HG03280 (cell line): Measurements from ENCODE around the gene MAP3K5.
"Not testable (repeated sequence)": the region's sequence is repeated elsewhere in the genome, so short reads cannot be mapped to it uniquely, and the experiment has no call there.

Experiments used
- ATAC-seq: cut with Tn5 transposase; IDR thresholded peaks from one replicate; pipeline ENCODE4 v1.9.1; 2021; ENCODE audit warnings: mild to moderate bottlenecking, moderate library complexity; ENCODE audit not compliant: unreplicated experiment

The MAP3K5 gene

DNA sequence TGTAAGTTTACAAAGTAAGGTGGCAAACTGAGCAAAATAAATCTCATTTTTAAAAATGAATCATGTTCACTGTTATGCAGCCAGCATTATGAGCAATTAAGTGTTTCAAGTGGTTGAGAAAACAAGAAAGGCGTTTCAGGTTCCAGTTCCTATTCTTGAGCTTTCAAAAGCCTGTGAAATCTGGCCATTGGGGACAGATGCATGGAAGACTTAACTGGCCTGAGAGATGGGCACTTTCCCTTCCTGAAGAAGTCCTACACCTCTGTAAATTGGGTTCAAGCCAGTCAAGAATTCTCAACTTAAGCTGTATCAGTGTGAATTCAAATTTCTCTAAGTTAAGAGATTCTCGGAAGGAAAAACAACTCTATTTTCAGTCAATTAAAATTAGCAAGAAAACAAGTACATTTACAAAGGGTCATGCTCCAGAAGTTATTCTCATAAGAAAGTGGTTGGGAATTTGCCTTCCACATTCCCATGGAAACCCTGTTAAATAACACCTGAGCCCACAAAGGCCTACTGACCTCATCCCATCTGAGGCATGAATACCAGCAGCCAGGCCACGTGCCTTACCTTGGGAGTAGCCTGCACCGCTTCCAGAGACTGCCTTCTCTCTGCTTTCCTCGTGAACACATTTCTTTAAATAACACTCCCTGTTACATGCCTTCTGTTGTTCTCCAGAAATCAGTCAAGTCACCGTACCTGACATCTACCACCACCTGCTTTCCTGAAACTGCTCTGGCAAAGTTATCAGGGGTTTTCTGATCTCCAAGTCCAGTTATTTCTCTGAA, 19.4 kb downstream of the MAP3K5 start:
- ATAC-seq, result peak; percentile 59

DNA sequence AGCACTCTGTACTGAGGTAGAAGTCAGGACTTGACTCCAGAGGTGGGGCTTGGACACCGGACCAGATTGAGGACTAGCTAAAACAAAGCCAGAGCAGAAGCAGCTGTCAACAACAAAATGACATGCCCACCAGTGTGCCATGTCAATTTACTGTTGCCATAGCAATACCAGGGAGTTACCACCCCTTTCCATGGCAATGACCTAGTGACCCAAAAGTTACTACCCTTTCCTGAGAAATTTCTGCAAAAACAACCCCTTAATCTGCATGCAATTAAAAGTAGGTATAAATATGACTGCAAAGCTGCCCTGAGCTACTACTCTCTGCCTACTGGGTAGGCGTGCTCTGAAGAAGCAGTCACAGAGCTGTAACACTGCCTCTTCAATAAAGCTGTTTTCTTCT, 21.0 kb downstream of the MAP3K5 start:
- no peak for ATAC-seq

DNA sequence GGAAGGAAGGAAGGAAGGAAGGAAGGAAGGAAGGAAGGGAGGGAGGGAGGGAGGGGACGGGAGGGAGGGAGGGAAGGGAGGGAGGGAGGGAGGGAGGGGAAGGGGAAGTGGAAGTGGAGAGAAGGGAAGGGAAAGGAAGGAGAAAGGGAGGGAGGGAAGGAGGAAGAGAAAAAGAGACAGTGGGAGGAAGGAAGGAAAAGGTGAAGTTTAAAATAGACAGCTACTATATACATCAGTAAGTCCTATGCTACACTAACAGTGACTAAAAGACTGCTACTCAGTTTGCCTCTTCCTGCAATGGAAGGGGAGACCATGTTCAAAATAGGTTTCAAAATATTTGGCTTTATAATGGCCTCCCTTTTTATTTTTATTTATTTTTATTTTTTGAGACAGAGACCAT, 22.5 kb downstream of the MAP3K5 start:
- no peak for ATAC-seq

DNA sequence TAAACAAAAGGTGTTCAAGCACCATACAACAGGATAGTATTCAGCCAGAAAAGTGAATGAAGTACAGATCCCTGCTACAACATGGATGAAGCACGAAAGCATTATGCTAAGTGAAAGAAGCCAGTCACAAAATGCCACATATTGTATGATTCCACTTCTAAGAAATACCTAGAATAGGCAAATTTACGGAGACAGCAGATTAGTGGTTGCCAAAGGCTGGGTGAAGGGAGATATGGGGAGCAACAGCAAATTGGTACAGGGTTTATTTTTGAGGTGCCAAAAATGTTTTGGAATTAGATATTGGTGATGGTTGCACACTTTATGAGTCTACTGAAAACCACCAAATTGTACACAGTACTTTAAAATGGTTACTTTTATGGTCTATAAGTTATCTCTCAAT, 23.2 kb downstream of the MAP3K5 start:
- no peak for ATAC-seq

GRCh38 chr6:136767570-136768309, 24.5 kb downstream of the MAP3K5 start:
- no peak for ATAC-seq

DNA sequence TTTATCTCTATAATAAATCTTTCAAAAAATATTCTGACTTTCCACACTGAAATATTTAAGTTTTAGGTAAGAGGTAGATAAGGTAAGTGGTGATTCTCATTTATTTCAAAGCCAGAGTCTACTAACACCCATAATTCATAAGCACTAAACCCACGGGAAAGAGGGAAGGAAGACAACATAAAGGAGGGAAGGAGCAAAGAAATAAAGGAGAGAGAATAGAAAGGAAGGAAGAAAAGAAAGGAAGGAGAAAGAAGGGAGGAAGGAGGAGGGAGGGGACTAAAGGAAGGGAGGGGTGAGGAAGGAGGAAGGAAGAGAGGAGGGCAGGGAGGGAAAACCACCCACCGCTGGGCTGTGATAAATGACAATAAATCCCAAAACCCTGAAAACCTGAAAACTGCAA, 25.2 kb downstream of the MAP3K5 start:
- ATAC-seq, result no peak

- ATAC-seq, result no peak
These were observed 26.0 kb downstream of the MAP3K5 start for GRCh38 chr6:136766274-136766673.

GRCh38 chr6:136764517-136764993, 27.7 kb downstream of the MAP3K5 start:
- peak; percentile 43 for ATAC-seq

DNA sequence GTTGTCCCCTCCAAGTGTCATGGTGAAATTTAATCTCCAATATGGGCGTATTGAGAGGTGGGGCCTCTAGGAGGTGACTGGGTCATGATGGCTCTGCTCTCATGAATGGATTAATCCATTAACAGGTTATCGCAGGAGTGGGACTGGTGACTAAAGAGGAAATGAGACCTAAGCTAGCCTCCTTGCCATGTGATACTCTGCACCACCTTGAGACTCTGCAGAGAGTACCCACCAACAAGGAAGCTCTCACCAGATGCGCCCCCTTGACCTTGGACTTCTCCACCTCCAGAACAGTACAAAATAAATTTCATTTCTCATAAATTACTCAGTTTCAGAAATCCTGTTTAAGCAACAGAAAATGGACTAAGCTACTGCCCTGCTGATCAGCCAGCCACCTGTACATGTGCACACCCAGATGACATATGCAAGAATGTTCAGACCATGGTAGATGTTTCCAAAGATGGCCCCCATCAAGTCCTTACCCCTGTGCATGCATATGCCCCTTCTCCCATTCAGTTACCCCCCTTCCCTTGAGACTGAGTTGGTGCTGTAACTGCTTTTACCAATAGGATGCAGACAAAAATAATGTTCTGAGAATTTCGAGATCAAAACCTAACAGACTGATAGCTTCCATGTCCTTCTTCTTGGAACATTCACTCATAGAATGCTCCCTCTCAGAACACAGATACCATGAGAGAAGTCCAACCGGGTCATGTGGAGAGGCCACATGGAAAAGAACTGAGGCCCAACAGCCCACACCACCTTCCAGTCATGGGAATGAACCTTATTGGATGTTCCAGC, 28.4 kb downstream of the MAP3K5 start:
- peak; percentile 40 for ATAC-seq

DNA sequence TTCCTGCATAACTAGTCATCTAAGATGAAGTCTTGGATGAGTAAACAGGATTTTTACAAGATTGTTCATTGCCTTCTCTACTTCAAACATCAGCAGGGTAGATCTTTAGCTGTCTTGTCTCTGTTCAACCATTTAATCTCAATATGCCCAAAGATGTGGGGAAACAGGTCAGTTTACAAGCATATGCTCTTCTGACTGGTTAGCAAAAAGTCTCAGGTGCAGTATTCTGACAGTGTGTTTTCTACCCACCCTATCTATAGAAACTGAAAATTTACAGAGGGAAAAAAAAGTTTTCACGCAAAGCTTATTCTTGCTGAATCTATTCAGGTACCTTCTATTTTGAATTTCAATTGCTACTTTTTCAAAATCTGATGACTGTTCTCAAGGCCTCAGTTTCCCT, 29.0 kb downstream of the MAP3K5 start:
- peak; percentile 33 for ATAC-seq

DNA sequence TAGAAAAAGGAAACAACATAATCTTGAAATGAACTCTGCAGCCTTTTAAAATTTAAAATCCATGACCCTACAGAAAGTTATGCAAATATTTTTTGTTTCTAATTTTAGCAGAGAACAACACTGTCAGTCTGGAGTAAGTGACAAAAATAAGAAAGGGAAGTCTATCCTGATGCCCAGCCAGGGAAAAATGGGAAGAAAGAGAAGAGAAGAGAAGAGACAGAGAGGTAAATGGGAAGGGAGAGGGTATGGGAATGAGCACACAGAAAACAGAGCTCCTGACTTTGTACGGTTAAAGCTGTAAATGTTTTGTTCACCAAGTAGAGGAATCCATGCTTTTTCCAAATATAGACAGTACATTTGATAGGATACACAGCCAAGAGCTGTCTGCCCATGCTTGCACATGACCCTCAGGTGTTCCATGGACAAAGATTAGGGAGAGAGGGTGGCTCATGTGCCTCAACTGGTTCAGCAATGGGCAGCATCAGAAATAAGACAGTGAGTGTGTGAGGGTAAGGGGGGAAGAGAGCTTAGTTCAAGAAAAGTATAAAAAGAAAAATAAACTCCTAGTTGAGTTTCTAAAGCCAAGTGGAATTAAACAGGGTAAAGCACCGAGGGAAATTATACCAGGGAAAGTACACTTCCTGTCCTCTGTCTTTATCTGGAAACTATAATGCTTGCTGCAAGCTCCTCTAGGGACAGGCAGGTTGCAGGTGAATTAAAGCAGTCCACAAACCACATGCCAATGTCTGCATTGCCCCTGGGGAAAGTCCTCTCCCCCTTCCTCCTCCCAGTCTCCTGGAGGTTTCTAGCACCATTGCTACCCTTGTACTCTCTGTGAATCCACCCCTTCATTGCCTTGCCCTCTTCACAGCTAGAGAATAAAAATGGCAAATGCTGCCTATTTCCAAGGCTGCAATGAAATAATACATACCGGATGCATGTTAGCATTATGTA, 30.0 kb downstream of the MAP3K5 start:
- ATAC-seq, result no peak

DNA sequence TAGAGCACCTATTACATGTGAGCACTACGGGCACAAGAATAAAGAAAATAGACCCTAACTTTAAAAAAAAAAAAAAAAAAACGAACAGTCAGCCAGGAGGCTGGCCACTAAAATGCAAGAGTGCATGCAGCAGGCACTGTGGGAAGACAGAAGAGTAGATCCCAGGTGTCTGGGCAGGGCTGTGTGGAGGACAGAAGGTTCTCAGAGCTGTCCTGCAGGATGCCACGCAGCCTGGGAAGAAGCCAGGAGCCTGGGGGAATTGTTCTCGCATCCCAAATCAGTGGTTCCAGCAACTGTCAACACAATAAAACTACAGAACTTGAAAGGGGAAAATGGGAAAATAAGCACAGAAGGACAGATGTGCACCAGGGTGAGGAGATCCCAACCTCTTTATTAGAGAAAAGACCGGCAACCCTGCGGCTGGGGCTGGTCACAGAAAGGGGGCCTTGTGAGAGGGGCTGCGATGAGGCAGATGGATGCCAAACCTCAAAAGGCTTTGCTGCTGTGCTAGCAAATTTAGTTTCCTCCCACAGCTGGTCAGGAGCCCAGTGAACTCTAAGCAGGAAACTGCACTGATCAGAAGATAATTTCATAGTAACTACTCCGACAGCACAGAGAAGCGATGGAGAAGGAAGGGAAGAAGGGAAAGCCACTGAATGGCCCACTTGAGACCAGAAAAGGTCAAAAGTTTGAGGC, 30.9 kb downstream of the MAP3K5 start:
- ATAC-seq, result no peak

DNA sequence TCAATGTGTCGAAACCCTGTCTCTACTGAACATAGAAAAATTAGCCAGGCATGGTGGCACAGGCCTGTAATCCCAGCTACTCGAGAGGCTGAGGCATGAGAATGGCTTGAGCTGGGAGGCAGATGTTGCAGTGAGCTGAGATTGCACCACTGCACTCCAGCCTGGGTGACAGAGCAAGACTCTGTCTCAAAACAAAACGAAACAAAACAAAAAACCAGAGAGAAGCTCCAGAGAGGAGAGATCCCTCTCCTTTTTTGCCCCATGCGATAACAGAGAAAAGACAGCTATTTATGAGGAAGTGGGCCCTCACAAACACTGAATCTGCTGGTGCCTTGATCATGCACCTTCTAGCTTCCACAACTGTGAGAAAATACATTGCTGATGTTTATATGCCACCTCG, 31.5 kb downstream of the MAP3K5 start:
- not testable (repeated sequence) for ATAC-seq

DNA sequence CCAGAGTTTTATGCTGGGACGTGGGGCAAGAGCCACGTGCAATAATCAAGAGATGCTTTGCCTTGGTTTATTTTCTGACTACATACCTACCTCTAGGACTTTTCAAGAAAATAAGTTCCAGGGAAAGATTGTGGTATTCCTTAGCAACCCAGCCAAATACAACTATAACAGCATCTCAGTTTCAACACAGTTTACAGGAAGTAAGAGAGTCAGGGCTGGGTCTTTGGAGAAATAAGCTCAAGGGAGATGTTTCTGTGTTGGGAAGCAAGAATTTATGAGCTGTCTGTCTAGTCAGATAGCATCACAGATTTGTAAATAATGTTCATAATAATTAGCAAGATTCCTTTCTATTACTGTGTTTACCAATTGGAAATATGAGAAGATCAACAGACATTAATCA, 35.1 kb downstream of the MAP3K5 start:
- no peak for ATAC-seq

DNA sequence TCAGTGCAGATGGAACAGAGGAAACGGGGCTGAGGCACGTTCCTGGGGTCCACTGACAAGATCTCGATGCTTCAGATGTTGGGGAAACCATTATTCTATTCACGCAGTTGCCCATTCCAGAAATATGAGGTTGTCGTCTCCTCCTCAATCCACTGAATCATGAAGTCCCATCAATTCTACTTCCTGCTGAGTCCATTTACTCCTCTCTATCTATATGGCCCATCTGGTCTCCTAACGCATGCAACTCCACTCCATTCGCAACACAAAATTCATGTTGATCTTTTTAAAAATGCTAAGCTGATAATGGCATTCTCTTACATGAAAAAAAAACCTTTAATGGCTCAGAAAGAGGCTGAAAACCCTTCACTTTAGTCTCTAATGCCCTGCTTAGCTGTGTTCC, 37.5 kb downstream of the MAP3K5 start:
- no peak for ATAC-seq

DNA sequence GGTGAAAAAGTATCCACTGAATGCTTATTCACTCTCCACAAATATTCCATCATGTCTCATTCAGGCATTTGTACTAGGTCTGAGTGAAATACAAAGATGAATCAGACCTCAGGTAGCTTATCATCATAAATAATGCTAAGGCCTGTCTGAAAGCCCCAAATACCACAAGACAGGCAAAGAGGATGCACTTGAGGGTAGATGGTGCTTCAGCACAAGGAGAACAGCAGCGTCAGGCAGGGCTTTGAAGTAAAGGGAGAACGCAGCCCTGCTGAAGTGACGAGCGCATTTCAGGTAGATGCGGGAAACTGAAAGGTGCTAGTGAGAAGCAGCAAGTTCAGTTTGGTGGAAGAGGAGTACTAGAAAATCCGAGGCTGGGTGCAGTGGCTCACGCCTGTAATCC, 38.7 kb downstream of the MAP3K5 start:
- no peak for ATAC-seq

- no peak for ATAC-seq
These were observed 39.7 kb downstream of the MAP3K5 start for GRCh38 chr6:136752554-136752953.

- peak; percentile 4 for ATAC-seq
These were observed 40.3 kb downstream of the MAP3K5 start for GRCh38 chr6:136751991-136752390.

DNA sequence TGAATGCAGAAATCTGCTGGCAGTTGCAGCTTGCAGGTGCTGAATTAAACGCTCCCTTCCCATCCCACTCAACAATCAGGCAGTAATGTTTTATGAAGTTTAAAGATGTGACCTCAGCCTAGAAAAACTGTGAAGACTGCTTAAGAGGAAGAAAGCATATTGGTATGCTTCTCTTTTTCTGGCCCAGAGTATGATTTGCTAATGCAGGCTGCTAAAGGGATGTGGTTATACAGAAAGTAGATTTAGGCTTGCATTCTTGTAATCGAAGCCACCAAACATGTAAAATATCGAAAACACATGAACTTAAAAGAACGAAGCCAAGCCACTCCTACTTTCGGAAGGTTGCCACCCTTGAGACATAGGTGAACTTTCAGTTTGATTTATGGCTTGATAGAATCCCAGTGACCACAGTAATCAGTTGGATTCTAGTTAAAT, 40.7 kb downstream of the MAP3K5 start:
- ATAC-seq, result peak; percentile 89
